ENCODE results near the gene BLCAP.
"Not testable (repeated sequence)": the region's sequence is repeated elsewhere in the genome, so short reads cannot be mapped to it uniquely, and the experiment has no call there.

BLCAP gene

GRCh38 chr20:37544386-37544785 lies 16.7 kb upstream of the BLCAP start:
- TF ChIP-seq CTCF (conservative IDR thresholded peaks at IDR 0.05; ENCODE audit: low read depth) = no peak
- DNase-seq (ENCODE audit: low spot score) = no peak
- ChIA-PET POLR2A (ENCODE audit: low non-redundant PET) (no interaction called here), CTCF (interaction anchor here (0.5 to 1.0 kb wide), 5 partner anchors 10 to 443 kb away, joined by 3 to 4 read pairs (median 3); no protein-coding TSS in a partner anchor)
- H3K27ac ChIP-seq = no peak overlapping the region

- ChIA-PET CTCF (interaction anchor here (0.6 to 1.0 kb wide), 5 partner anchors 9 to 679 kb away, joined by 3 read pairs; no protein-coding TSS in a partner anchor), POLR2A (ENCODE audit: low non-redundant PET) (no interaction called here)
- TF ChIP-seq CTCF (conservative IDR thresholded peaks at IDR 0.05; ENCODE audit: low read depth) = peak; percentile 44
- H3K27ac ChIP-seq = no peak overlapping the region
- peak; percentile 63 for DNase-seq (ENCODE audit: low spot score)
These were observed 16.2 kb upstream of the BLCAP start for GRCh38 chr20:37543828-37544227.

GRCh38 chr20:37542281-37542680 lies 14.6 kb upstream of the BLCAP start:
- DNase-seq (ENCODE audit: low spot score) = no peak
- no peak overlapping the region for H3K27ac ChIP-seq
- POLR2A ChIA-PET (ENCODE audit: low non-redundant PET) = interaction anchor here (0.5 kb wide), 1 partner anchor 330 kb away, joined by 4 read pairs; no protein-coding TSS in a partner anchor
- TF ChIP-seq CTCF (conservative IDR thresholded peaks at IDR 0.05; ENCODE audit: low read depth) = no peak
- CTCF ChIA-PET = interaction anchor here (1.2 kb wide), 1 partner anchor 350 kb away, joined by 7 read pairs; no protein-coding TSS in a partner anchor

GRCh38 chr20:37541326-37541725 lies 13.7 kb upstream of the BLCAP start:
- no peak for DNase-seq (ENCODE audit: low spot score)
- ChIA-PET CTCF (interaction anchor here (0.6 to 1.2 kb wide), 6 partner anchors 10 to 1325 kb away, joined by 3 to 9 read pairs (median 4); no protein-coding TSS in a partner anchor), POLR2A (ENCODE audit: low non-redundant PET) (no interaction called here)
- no peak for TF ChIP-seq CTCF (conservative IDR thresholded peaks at IDR 0.05; ENCODE audit: low read depth)
- no peak overlapping the region for H3K27ac ChIP-seq

- CTCF ChIA-PET = interaction anchor here (0.6 kb wide), 1 partner anchor 448 kb away, joined by 9 read pairs; no protein-coding TSS in a partner anchor
- POLR2A ChIA-PET (ENCODE audit: low non-redundant PET); H3K27ac ChIP-seq; DNase-seq (ENCODE audit: low spot score): not testable (repeated sequence)
These were observed 13.2 kb upstream of the BLCAP start for GRCh38 chr20:37540838-37541237.

- DNase-seq (ENCODE audit: low spot score) = no peak
- CTCF ChIA-PET = interaction anchor here (0.6 kb wide), 1 partner anchor 124 kb away, joined by 3 read pairs; no protein-coding TSS in a partner anchor
- POLR2A ChIA-PET (ENCODE audit: low non-redundant PET) = no interaction called here
- H3K27ac ChIP-seq = no peak overlapping the region
- TF ChIP-seq CTCF (conservative IDR thresholded peaks at IDR 0.05; ENCODE audit: low read depth) = no peak
These were observed 12.3 kb upstream of the BLCAP start for GRCh38 chr20:37540001-37540400.

- no peak for TF ChIP-seq CTCF (conservative IDR thresholded peaks at IDR 0.05; ENCODE audit: low read depth)
- H3K27ac ChIP-seq = no peak overlapping the region
- DNase-seq (ENCODE audit: low spot score) = no peak
- ChIA-PET POLR2A (ENCODE audit: low non-redundant PET) (no interaction called here), CTCF (interaction anchor here (0.6 kb wide), 1 partner anchor 123 kb away, joined by 3 read pairs; no protein-coding TSS in a partner anchor)
These were observed 11.7 kb upstream of the BLCAP start for GRCh38 chr20:37539424-37539823.

All from RWPE1 (cell line).